Karpas-422 (cell line): ENCODE results near the gene KCNIP2. TPM values are rescaled to one million over a fixed set of nuclear protein-coding genes. Genes with fewer than 3 reads are reported as not detected.

Source experiments
- DNase-seq: peaks from one replicate; pipeline ENCODE4 v3.0.0-alpha.2; 2015
- H2AFZ ChIP-seq: fragments of 200-600 bp; sonication (generic); 2 replicates; pipeline ENCODE4 v1.6.1; 2014; ENCODE audit warnings: antibody characterized with exemption, low read length, mixed read lengths
- H3K27ac ChIP-seq: fragments of 200-600 bp; sonication (generic); 2 replicates; pipeline ENCODE4 v1.5.1; 2014; ENCODE audit warnings: mild to moderate bottlenecking, low read length, moderate library complexity
- H3K27me3 ChIP-seq: fragments of 200-600 bp; sonication (generic); 2 replicates; pipeline ENCODE4 v1.6.1; 2014; ENCODE audit warnings: low read length, mixed read lengths
- H3K36me3 ChIP-seq: fragments of 200-600 bp; sonication (generic); 2 replicates; pipeline ENCODE4 v1.6.1; 2014; ENCODE audit warnings: low read length, mixed read lengths; ENCODE audit not compliant: insufficient read depth
- H3K4me1 ChIP-seq: fragments of 200-600 bp; sonication (generic); 2 replicates; pipeline ENCODE4 v1.6.1; 2014; ENCODE audit warnings: mild to moderate bottlenecking, low read length, mixed read lengths
- H3K4me2 ChIP-seq: fragments of 200-600 bp; sonication (generic); 2 replicates; pipeline ENCODE4 v1.6.1; 2014; ENCODE audit warnings: low read length, low read depth, mild to moderate bottlenecking; ENCODE audit not compliant: poor library complexity, severe bottlenecking
- H3K4me3 ChIP-seq: fragments of 200-600 bp; sonication (generic); 2 replicates; pipeline ENCODE4 v1.5.1; 2014; ENCODE audit warnings: mild to moderate bottlenecking, antibody characterized with exemption, low read length, mixed read lengths
- H3K79me2 ChIP-seq: fragments of 200-600 bp; sonication (generic); 2 replicates; pipeline ENCODE4 v1.6.1; 2014; ENCODE audit warnings: mild to moderate bottlenecking, low read length, mixed read lengths
- H3K9ac ChIP-seq: fragments of 200-600 bp; sonication (generic); 2 replicates; pipeline ENCODE4 v1.6.0; 2014; ENCODE audit warnings: low read length
- H3K9me2 ChIP-seq: fragments of 200-600 bp; sonication (generic), shearing (Covaris generic); replicated peaks from 2 replicates; pipeline ENCODE4 v1.6.0; 2014; ENCODE audit warnings: mild to moderate bottlenecking, low read length, moderate library complexity; ENCODE audit not compliant: insufficient read depth
- H3K9me3 ChIP-seq: fragments of 300-700, 200-600 bp; sonication (generic); 2 replicates; pipeline ENCODE4 v1.6.1; 2014; ENCODE audit warnings: low read length, mixed read lengths
- H4K20me1 ChIP-seq: fragments of 200-600 bp; sonication (generic); 2 replicates; pipeline ENCODE4 v1.6.1; 2014; ENCODE audit warnings: mild to moderate bottlenecking, antibody characterized with exemption, low read length, low read depth; ENCODE audit not compliant: insufficient read depth
- total RNA-seq: library from RNA; depleted of rRNA; stranded (reverse); fragments of >200 nt; shearing (Covaris generic); gene quantifications from 2 replicates; pipeline ENCODE4 v1.2.3, GENCODE V29; 2014; ENCODE audit warnings: low replicate concordance

KCNIP2 gene
- total RNA-seq, 1 experiment from 2014 or later: 2.4 TPM

DNA sequence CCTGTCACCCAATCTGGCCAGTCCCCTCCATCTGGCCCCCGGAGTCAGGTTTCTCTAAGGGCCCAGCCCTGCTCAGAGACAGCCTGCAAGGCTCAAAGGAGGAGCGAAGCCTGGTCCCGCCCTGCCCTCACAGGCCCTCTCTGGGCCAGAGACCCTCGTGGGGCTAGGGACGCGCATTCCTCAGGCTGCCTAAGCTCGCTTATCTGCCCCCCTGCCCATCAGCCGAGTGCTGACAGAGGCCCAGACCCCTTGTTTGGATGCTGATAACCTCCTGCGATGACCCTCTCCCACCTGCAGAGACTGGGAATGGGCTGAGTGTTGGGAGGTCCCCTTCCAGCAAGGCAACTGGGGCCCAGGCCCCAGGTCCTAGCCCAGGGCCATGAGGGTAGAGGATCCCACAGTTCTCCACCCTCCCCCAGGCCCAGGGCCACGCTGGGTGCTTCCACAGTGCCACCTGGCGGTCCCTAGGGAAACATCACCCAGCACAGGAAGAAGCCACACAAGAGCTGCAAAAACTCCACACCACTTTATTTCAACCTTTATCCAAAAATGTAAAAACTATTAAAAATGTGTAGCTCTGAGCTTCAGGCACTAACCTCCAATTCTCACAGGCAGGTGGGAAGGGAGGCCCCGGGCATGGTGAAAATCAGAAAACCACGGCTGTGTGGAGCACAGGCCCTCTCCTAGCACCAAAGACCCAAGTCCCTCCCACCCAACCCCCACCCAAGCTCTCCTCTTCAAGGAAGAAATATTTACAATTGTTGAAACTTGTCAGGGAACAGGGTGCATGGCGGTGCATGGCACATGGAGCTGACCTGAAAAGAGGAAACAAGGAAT, 62.6 kb downstream of the KCNIP2 start:
- H3K9ac ChIP-seq: peak overlapping the region; percentile 82
- no peak overlapping the region; the same call in 1 of the 2 replicates for H3K27ac ChIP-seq
- no peaks in the 10 kb centered on the region for H3K27me3 ChIP-seq
- peaks cover 47% of the 10 kb centered on the region for H3K4me1 ChIP-seq
- no peak overlapping the region for H2AFZ ChIP-seq
- peak overlapping the region; percentile 82; the same call in 1 of the 2 replicates for H3K4me3 ChIP-seq
- H4K20me1 ChIP-seq: peaks cover 4% of the 10 kb centered on the region; the same call in 1 of the 2 replicates
- peaks cover 11% of the 10 kb centered on the region for H3K79me2 ChIP-seq
- no peaks in the 10 kb centered on the region for H3K9me2 ChIP-seq
- DNase-seq: peak; percentile 83
- no peaks in the 10 kb centered on the region for H3K9me3 ChIP-seq
- H3K4me2 ChIP-seq: peak overlapping the region; percentile 76
- H3K36me3 ChIP-seq: no peaks in the 10 kb centered on the region

DNA sequence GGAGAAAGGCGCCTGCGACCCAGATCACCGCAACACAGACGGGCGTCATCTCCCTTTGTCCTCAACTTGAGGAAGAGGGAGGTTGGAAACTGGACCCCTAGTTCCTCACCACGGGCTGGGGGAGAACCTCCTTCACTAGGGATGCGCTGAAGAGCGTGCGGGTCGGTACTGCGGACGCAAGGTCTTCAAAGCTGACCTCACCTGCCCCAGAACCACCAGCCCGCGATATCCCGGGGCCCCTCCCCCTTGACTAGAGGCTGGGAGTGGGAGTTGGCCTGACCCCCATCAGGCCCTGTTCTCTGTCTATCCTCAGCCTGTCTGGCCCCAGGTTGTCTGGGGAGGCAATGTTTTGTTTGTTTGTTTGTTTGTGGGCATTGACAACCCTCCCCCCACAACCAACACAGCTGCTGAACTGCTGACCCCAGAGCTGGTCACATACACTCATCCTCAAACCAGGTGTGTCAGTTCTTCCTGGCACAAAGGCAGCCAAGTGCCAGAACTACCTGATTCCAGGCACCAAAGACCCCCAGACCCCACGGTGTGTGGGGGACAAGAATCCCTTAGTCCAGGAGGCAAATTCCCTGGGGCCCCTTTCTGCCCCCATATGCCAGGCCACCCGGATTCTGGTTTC, 63.3 kb downstream of the KCNIP2 start:
- peaks cover 4% of the 10 kb centered on the region; the same call in 1 of the 2 replicates for H4K20me1 ChIP-seq
- H2AFZ ChIP-seq: no peak overlapping the region
- H3K9me2 ChIP-seq: no peaks in the 10 kb centered on the region
- H3K4me3 ChIP-seq: peak overlapping the region; percentile 68; the same call in 1 of the 2 replicates
- peak overlapping the region; percentile 76 for H3K4me2 ChIP-seq
- no peaks in the 10 kb centered on the region for H3K27me3 ChIP-seq
- peaks cover 11% of the 10 kb centered on the region for H3K79me2 ChIP-seq
- DNase-seq: no peak
- H3K9ac ChIP-seq: peak overlapping the region; percentile 75
- no peak overlapping the region for H3K27ac ChIP-seq
- H3K36me3 ChIP-seq: no peaks in the 10 kb centered on the region
- H3K4me1 ChIP-seq: peaks cover 47% of the 10 kb centered on the region
- H3K9me3 ChIP-seq: no peaks in the 10 kb centered on the region

DNA sequence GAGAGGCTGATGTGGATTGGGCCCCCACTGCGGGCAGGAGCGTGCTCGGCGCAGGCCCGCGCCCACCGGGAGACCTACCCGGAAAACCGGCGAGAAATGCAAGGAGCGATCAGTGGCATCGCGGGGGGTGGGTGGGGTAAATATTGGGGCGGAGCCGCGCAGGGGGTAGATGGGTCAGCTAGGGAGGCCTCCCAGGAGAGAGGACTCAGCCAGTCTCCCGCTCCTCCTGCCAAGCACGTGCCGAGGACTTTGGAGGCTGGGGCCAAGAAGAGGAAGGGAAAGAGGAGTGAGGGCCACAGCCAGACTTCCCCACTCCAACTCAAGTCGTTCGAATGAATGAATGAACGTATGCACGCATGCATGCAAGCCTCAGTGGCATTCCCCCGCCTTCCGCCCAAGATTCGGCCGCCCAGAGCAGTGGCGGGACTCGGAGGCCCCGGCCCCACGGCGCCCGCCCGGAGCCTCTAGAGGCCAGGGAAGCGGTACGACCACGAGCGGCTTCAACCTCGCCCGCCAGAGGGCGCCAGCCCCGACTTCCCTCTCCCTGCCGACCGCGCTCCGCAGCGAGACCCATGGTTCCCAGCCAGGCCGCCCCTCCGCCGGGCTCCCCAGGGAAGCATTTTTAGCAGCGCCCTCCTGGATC, 63.9 kb downstream of the KCNIP2 start:
- peak overlapping the region; percentile 75 for H3K9ac ChIP-seq

DNA sequence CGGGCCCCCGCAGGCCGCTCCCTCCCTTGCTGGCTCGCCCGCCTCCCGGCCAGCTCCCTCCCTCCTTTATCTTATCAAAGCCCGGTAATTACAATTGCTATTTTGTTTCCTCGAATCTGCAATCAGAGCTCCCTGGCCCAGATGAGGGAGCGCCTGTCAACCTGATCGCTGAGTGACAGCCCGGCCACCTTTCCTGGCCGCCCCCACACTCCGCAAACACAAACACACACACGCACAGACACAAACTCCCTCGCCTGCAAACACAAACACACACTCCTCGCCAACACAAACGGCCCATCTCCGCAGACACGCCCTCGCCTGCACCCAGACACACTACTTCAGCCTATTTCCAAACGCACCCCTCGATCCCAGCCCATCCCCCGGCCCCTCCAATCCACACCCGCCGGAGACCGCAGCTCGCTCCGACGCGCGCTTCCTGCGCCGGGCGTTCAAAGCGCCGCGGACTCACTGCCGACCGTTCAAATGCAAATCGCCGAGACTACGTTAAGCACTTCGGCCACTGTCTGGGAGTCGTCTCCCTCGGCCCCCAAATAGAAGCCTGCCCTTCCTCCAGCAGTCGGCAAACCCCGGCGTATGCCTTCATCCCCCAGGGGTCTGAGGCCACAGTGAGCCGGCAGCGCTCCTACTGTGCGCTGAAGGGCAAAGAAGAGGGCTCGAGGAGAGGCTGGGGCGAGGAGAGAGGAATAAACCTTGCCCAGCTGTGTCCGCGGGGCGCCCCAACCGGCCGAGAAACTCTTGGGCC, 64.6 kb downstream of the KCNIP2 start:
- DNase-seq: peak; percentile 87
- H3K79me2 ChIP-seq: peaks cover 11% of the 10 kb centered on the region
- peak overlapping the region; percentile 68 for H3K4me3 ChIP-seq
- peaks cover 4% of the 10 kb centered on the region; the same call in 1 of the 2 replicates for H4K20me1 ChIP-seq
- peak overlapping the region; percentile 36; the same call in 1 of the 2 replicates for H2AFZ ChIP-seq
- H3K9me2 ChIP-seq: no peaks in the 10 kb centered on the region
- H3K9me3 ChIP-seq: no peaks in the 10 kb centered on the region
- peaks cover 47% of the 10 kb centered on the region for H3K4me1 ChIP-seq
- no peaks in the 10 kb centered on the region for H3K36me3 ChIP-seq
- peak overlapping the region; percentile 84 for H3K27ac ChIP-seq
- peak overlapping the region; percentile 75 for H3K9ac ChIP-seq
- H3K27me3 ChIP-seq: no peaks in the 10 kb centered on the region
- peak overlapping the region; percentile 76 for H3K4me2 ChIP-seq

More for the DNA sequence above, 63.9 kb downstream of the KCNIP2 start:
- DNase-seq: peak; percentile 85
- Histone ChIP-seq H2AFZ (no peak overlapping the region; the same call in 1 of the 2 replicates), H3K79me2 (peaks cover 11% of the 10 kb centered on the region), H3K27ac (peak overlapping the region; percentile 84), H3K9me2 (no peaks in the 10 kb centered on the region), H3K4me3 (peak overlapping the region; percentile 68), H3K36me3 (no peaks in the 10 kb centered on the region), H4K20me1 (peaks cover 4% of the 10 kb centered on the region; the same call in 1 of the 2 replicates), H3K27me3 (no peaks in the 10 kb centered on the region), H3K4me2 (peak overlapping the region; percentile 76), H3K9me3 (no peaks in the 10 kb centered on the region), H3K4me1 (peaks cover 47% of the 10 kb centered on the region)

DNA sequence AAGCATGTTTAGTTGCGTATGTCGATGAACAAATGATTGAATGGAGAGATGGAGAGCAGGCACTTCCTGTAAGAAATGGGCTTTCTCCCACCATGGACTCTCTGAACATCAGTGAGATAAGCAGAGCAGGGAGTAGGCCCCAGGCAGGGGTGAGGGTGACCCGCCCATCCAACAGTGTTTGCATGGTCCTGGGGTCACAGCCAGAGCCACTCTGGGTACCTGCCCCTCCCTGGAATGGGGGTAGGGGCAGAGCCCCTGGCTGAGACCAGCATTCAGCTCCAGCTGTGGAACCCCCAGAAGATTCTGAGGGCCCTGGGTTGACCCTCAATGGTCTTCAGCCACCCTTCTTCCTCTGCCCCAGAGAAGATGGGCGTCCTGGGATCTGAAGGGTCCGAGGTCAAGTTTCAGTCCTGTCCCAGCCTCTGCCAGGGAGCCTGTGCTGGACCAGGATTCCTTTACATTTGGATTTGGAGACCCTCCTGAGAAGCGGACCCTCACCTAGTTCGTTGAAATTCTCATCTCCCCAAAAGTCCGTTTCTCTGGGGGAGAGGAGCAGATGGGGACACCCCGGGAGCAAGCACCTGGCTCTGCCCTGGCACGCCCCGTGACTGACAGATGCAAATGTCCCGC, 65.3 kb downstream of the KCNIP2 start:
- Histone ChIP-seq H3K9ac (peak overlapping the region; percentile 75), H3K9me2 (no peaks in the 10 kb centered on the region), H3K36me3 (no peaks in the 10 kb centered on the region), H4K20me1 (peaks cover 4% of the 10 kb centered on the region; the same call in 1 of the 2 replicates), H3K79me2 (peaks cover 11% of the 10 kb centered on the region), H3K4me3 (peak overlapping the region; percentile 68), H3K4me2 (peak overlapping the region; percentile 76), H3K9me3 (no peaks in the 10 kb centered on the region), H3K27me3 (no peaks in the 10 kb centered on the region), H3K4me1 (peaks cover 41% of the 10 kb centered on the region), H3K27ac (peak overlapping the region; percentile 84), H2AFZ (no peak overlapping the region)
- DNase-seq: no peak

DNA sequence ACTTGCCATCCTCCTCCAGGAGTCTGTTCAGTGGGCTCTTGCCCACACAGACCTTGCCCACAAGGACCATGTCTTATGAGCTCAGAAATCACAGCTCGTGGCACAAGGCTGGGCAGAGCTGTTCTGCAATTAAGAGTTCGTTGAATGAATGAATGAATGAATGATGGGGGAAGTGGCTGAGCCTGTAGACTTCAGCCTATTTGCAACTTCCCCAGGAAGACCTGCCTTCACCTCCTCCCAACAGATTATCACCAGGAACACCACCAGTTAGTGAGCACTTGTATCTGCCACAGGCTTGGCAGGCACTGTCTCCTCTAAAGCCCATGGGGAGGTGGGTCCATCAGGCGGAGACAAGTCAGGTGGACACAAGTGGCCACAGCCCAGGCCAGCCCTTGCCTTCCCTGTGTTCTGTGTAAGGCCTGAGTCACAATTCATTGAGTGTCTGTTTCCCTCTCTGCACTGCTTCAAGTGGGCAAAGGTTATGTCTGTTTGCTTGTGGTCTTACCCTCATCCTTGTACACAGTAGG, 65.9 kb downstream of the KCNIP2 start:
- Histone ChIP-seq H3K27me3 (no peaks in the 10 kb centered on the region), H3K4me3 (no peak overlapping the region), H3K27ac (no peak overlapping the region), H2AFZ (no peak overlapping the region), H3K36me3 (no peaks in the 10 kb centered on the region), H3K4me1 (peaks cover 41% of the 10 kb centered on the region), H3K4me2 (no peak overlapping the region), H4K20me1 (peaks cover 4% of the 10 kb centered on the region; the same call in 1 of the 2 replicates), H3K9me2 (no peaks in the 10 kb centered on the region), H3K9me3 (no peaks in the 10 kb centered on the region), H3K9ac (no peak overlapping the region), H3K79me2 (peaks cover 7% of the 10 kb centered on the region)
- DNase-seq: no peak

DNA sequence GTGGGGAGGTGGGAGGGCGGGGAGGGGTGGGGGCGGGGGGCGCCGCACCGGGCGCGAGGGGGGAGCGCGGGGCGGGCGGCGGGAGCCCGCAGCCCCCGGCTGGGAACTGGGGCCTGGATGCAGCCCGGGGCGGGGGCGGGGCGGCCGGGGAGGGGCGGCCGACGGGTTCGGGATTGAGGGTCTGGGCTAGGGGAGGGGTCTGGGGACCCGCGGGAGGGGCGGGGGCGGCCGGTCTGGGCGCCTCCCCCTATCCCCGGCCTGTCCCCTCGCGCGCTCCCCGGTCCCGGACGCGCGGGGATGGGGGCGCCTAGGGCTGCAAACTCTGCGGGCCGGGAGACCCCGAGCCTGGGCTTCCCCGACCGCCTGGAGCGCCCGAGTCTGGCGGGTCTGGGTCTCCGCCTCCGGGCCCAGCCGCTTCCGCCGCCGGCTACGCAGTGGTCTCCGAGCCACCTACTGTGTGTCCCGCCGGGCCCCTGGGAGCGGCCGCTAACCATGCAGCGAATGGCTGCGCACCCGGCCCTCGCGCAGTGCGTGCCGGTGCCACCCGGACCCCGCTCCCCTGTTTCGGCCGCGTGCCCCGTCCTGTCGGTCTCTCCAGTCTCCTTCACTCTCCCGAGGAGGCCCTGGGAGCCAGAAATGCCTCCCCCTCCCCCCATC, 67.3 kb downstream of the KCNIP2 start:
- H2AFZ ChIP-seq: no peak overlapping the region
- H3K9me3 ChIP-seq: no peaks in the 10 kb centered on the region
- peaks cover 4% of the 10 kb centered on the region; the same call in 1 of the 2 replicates for H4K20me1 ChIP-seq
- H3K9me2 ChIP-seq: no peaks in the 10 kb centered on the region
- no peaks in the 10 kb centered on the region for H3K79me2 ChIP-seq
- H3K9ac ChIP-seq: no peak overlapping the region
- H3K36me3 ChIP-seq: no peaks in the 10 kb centered on the region
- no peak overlapping the region for H3K4me2 ChIP-seq
- H3K4me3 ChIP-seq: no peak overlapping the region
- H3K4me1 ChIP-seq: peaks cover 31% of the 10 kb centered on the region
- no peaks in the 10 kb centered on the region for H3K27me3 ChIP-seq
- H3K27ac ChIP-seq: no peak overlapping the region
- no peak for DNase-seq
